GM12875 (cell line): ENCODE results near the gene RBM38.

Experiments
- H3K4me3 ChIP-seq: one replicate; pipeline ENCODE4 v1.5.1; 2011; ENCODE audit warnings: low read depth, low read length, control low read depth
- TF ChIP-seq, protein P1 (sequence below): IDR thresholded peaks from 2 replicates; pipeline ENCODE4 v1.5.1; 2011; ENCODE audit warnings: low read depth, mild to moderate bottlenecking, control low read depth, inconsistent platforms, low read length, moderate library complexity, borderline replicate concordance; ENCODE audit not compliant: insufficient read depth

RBM38 gene

DNA sequence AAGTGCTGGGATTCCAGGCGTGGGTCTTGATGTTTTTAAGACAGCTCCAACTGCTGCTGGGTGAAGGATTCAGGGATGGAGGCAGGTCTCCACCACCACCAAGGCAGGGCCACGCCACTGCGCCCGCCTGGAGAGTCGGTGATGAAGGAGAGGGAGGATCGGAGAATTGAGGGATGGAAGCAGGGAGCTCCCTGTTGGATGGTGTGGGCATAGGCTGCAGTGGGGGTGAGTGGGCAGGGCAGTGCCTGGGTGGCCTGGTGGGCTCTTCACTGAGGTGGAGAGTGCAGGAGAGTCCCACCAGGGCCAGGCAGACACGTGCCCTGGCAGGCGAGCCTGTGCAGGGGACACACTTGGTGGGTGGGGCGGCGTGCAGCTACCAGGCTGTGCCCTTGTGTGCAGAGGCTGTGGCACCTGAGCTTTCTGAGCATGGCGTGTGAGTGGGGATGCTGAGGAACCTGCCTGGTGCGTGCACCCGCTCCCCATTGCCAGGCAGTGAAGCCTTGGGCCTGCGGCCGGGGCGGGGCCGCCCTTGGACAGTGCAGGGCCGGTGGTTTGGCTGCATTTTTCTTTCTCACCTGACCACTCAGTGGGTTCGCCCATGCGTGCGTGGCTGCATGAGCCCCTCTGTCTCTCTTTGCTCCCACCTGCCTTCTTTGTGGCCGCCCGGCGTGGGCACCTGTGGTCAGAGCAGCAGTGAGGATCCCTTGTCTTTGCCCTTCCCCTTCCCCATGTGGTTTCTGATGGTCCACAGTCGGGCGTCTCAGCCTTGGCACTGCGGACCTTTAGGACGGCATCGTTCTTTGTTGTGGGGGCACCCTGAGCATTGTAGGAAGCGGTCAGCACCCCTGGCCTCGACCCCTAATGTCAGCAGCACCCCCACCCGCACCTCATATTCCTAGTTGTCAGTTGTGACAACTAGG lies 11.3 kb downstream of the RBM38 start:
- TF ChIP-seq, protein P1, sequence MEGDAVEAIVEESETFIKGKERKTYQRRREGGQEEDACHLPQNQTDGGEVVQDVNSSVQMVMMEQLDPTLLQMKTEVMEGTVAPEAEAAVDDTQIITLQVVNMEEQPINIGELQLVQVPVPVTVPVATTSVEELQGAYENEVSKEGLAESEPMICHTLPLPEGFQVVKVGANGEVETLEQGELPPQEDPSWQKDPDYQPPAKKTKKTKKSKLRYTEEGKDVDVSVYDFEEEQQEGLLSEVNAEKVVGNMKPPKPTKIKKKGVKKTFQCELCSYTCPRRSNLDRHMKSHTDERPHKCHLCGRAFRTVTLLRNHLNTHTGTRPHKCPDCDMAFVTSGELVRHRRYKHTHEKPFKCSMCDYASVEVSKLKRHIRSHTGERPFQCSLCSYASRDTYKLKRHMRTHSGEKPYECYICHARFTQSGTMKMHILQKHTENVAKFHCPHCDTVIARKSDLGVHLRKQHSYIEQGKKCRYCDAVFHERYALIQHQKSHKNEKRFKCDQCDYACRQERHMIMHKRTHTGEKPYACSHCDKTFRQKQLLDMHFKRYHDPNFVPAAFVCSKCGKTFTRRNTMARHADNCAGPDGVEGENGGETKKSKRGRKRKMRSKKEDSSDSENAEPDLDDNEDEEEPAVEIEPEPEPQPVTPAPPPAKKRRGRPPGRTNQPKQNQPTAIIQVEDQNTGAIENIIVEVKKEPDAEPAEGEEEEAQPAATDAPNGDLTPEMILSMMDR, result no peak
- no peak overlapping the region for H3K4me3 ChIP-seq

DNA sequence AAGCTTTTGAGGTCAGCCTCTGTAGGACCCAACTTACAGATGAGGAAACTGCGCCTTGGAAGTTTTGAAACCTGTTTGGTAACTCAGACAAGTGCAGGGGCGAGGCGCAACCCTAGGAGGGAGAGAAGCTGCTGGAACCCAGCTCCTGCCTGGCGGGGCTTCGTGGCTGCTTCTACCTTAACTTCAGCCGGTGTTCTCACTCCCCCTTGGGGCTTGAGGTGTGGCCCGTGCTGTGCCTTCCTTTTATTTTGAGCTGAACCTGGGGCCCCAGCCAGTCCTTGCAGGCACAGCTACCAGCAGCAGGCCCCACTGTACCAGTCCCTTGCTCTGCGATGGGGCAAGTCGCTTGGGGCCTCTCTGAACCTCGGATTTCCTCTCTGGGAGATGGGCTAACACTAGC lies 12.0 kb downstream of the RBM38 start:
- TF ChIP-seq, protein P1, result no peak

DNA sequence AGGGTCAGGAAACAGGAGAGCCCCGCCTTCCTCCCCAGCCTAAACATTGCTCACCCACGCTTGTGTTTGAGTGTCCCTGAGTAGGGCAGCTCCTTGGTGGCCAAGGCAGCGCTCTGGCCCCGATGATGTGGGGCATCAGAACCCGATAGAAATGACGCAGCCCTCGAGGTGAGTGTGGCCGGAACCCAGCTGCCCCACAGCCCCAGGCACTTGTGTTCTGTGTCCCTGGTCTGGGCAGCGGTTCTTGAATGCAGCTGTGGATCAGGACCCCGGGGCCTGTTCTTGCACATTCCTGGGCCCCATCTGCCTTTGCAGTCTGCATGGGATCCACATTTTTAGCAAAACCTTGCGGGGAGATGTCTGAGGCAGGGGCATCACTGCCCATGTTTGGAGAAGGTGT lies 12.8 kb downstream of the RBM38 start:
- H3K4me3 ChIP-seq, result no peak overlapping the region
- TF ChIP-seq, protein P1, result no peak

More for the DNA sequence above, 12.0 kb downstream of the RBM38 start:
- no peak overlapping the region for H3K4me3 ChIP-seq

DNA sequence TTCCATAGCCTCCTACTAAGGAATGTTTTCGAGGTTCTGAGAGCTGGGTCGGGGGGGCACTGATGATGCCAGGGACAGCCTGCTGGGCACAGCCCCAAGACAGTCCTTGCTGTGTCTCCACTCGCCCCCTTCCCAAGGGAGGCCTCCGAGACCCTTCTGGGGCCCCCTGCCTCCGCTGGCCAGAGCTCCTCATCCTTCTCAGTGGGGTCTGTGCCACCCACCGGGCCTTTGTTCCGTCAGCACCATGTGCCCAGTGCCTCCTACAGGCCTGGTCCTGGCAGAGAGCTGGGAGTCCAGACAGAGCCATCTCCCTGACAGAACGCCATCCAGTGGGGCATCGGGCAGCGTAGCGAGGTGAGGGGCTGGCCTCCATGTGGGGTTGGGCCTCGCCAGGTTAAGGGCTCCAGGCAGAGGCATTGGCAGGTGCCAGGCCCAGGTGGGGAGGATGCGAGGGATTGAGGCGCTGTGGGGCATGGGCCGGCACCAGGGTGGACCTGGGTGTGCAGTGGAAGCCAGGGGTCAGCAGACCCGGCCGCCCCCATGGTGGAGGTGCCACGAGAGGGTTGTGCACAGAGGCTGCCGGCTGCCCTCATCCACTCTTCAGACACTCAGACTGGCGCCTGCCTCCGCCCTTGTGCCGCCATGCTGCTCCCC lies 13.3 kb downstream of the RBM38 start:
- no peak overlapping the region for H3K4me3 ChIP-seq
- TF ChIP-seq, protein P1, result no peak

DNA sequence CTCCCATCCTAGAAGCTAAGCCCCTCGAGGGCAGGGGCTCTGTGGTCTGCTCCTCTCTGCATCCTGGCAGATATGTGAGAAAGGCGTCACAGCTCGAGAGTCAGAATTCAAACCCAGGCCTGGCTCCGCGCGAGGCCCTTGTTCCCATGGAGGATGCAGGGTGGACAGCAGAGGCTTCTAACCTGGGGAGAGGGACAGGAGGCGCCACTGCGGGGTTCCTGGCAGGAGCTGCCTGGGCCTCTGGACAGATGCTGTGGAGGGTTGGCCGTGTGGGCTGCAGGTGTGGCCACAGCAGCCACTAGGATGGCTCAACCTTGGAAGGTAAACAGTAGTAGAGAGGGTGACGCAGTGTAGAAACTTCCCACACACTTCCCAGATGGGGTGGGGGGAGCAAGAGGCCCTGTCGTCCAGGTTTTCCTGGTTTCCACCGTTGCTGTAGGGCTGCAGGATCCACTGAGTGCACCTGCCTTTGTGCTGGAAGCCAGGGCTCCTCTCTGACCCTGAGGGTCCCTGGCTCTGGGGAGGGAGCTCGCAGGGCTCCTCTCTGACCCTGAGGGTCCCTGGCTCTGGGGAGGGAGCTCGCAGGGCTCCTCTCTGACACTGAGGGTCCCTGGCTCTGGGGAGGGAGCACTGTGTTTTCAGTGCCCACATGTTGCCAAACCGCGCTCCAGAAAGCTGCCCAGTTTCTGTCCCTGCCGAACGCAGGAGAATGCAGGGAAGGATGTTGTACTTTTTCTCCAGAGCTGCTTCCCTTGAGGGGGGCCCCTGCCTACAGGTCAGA lies 14.2 kb downstream of the RBM38 start:
- TF ChIP-seq, protein P1, result no peak

DNA sequence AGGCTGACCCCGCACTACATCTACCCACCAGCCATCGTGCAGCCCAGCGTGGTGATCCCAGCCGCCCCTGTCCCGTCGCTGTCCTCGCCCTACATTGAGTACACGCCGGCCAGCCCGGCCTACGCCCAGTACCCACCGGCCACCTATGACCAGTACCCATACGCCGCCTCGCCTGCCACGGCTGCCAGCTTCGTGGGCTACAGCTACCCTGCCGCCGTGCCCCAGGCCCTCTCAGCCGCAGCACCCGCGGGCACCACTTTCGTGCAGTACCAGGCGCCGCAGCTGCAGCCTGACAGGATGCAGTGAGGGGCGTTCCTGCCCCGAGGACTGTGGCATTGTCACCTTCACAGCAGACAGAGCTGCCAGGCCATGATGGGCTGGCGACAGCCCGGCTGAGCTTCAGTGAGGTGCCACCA lies 16.4 kb downstream of the RBM38 start:
- H3K4me3 ChIP-seq, result no peak overlapping the region
- TF ChIP-seq, protein P1, result no peak

More for the DNA sequence above, 14.2 kb downstream of the RBM38 start:
- H3K4me3 ChIP-seq, result no peak overlapping the region
